Endometrium (tissue), 2 donors: ENCODE measurements around the gene CALM1.

Source experiments
- FAIRE-seq: peaks from 2 replicates; lab custom pipeline; 2012; peaks lifted over from hg19 to GRCh38; lab: Jason Lieb, UNC
- donor health status: control.
- donor health status: control.

Gene CALM1

GRCh38 chr14:90396341-90397339 is at the start of gene CALM1:
CALM1 (plus strand) TSS chr14:90397029; CDS start chr14:90397231, 202 bp downstream.
- no peak for FAIRE-seq

- FAIRE-seq = no peak
Observed at GRCh38 chr14:90348270-90348669, 48.6 kb upstream of the CALM1 start.

- no peak for FAIRE-seq
Observed at GRCh38 chr14:90349739-90350138, 47.1 kb upstream of the CALM1 start.

DNA sequence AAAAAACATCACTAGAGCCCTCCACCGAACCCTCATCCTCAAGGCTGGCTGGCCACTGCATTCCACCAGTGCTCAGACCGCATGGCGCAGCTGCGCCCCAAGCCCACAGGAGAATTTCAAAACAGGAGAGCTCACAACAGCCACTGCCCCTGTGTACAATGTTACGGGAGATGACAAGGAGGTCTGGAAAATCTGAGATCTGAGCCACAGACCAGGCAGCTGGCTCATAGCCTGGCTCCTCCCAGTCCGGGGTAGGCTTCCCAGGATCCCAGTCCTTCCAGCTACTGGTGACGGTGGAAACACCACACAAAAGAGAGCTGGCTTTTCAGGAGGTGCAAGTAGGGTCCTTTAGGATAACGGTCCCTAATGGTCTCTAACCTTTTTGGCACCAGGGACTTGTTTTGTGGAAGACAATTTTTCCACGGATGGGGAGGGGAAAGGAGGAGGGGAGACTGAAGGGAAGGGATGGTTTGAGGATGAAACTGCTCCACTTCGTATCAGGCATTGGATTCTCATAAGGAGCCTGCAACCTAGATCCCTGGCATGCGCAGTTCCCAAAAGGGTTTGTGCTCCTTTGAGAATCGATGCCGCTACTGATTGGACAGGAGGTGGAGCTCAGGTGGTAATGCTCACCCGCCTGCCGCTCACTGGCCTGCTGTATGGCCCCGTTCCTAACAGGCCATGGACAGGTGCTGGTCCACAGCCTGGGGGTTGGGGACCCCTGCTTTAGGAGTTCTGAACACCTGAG is 42.1 kb upstream of the CALM1 start:
- FAIRE-seq = no peak

DNA sequence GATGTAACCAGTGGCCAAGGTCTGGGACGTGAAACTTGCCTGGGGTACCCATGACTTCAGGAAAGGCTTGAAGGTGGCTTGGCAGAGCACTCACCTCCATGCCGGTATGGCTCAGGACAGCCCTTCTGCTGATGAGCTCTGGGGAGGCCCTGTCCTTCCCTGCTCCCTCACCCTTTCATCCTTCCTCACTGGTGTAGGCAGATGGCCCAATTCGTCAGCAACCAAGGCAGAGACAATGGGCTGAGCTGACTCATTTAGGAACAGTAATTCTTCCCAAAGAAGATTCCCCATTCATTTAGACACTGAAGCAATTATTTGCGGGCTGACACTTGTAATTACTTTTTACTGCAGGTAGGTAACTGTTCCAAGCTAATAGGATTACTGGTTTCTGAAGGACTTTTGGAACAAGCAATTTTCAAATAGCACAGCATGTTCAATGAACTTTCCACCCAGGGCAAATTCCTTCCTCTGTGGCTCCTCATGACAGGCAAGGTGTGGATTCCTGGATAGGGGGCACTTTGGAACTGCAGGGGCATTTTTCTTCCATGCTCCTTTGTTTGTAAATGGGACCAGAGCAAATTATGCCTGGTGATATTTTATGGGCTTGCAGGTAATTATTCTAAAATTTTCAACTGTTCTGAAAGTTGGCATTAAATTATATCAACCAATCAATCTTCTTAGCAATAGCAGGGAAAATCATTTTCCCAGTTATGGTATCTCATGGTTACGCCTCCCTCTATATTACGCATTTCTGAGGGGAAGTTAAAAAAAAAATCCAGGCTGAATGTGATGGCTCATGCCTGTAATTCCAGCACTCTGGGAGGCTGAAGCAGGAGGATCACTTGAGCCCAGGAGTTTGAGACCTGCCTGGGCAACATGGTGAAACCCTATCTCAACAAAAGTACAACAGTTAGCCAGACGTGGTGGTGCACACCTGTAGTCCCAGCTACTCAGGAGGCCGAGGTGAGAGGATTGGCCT is 41.0 kb upstream of the CALM1 start:
- FAIRE-seq = no peak

GRCh38 chr14:90356925-90357324 is 39.9 kb upstream of the CALM1 start:
- FAIRE-seq = no peak

DNA sequence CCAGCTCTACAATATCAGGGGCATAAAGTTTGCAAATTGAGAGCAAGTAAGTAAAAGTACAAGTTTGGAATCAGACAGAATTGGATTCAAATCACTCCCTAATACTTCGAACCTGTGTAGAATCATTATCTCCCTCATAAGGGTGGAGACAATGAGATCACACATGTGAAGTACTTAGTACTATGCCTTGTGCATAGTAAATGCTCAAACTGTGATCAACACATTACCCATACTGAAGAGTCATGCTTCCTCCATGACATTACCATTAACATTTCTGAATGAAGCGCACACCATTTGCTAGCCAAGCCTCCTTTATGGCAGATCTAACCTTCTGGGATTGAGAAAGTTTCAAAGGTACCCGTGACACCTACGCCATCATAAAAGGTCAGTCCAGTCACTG is 38.5 kb upstream of the CALM1 start:
- no peak for FAIRE-seq

DNA sequence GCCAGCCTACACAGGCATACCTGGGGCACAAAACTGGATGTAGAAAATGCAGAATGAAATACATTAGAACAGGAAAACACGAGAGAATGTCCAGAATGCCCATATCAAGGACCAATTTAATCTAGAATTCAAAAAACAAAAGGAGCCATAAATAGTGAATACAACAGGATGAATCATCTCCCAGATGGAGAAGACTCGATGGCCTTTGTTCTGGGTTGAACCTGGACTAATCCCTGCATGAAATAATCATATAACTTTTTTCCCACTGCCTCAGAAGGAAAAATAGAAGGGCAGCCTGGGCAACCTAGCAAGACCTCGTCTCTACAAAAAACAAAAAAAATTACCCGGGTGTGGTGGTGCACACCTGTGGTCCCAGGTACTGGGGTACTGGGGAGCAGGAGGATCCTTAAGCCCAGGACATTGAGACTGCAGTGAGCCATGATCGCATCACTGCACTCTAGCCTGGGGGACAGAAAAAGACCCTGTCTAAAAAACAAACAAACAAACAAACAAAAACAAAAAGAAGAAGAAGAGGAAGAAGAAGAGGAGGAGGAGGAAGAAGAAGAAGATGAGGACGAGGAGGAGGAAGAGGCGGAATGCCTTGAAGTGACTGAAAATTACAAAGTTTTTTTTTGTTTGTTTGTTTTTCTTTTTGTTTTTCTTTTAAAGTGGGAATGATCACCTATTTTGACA is 34.8 kb upstream of the CALM1 start:
- FAIRE-seq = no peak

GRCh38 chr14:90362558-90362896 is 34.3 kb upstream of the CALM1 start:
- FAIRE-seq = no peak

GRCh38 chr14:90368946-90369721 is 27.7 kb upstream of the CALM1 start:
- FAIRE-seq = no peak

GRCh38 chr14:90373887-90374286 is 22.9 kb upstream of the CALM1 start:
- no peak for FAIRE-seq

DNA sequence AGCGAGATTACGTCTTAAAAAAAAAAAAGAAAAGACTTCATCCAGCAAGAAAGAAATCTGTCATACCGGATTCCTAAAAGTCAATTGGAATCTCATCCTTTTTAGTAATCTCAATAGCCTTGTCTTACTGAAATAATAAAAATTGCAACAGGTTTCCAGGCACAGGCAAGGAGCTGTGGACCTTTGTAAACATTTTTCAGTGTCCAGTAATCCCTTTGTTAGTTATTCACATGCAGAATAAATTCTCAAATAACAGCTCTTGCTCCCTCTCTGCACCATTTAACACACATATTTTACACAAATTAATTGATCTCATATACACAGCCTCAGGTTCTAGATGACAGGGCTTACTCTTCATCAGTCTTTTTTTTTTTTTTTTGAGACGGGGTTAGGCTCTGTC is 22.0 kb upstream of the CALM1 start:
- no peak for FAIRE-seq

DNA sequence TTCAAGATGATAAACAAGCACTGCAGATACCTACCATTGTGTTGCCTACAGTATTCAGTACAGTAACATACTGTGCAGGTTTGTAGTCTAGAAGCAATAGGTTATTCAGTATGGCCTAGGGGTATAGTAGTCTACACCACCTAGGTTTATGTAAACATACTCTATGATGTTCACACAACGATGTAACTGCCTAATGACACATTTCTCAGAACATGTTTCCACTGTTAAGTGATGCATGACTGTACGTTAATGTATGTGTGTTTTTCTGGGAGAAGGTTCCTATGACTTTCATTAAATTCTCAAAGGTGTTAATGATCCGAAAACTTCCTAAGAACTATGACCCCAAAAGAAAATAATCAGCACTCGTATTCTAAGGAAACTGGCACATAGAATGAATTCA is 20.9 kb upstream of the CALM1 start:
- FAIRE-seq = no peak

DNA sequence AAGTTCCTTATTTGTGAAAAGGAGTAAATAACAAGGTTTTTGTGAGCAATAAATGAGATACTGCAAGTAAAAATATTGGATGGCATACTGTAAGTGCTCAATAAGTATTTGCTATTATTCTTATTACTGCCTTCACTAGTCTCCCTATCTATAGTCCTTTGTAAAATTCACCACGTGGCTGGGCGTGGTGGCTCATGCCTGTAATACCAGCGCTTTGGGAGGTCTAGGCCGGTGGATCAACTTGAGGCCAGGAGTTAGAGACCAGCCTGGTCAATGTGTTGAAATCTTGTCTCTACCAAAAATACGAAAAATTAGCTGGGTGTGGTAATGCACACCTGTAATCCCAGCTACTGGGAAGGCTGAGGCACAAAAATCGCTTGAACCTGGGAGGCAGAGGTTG is 18.6 kb upstream of the CALM1 start:
- no peak for FAIRE-seq

GRCh38 chr14:90379106-90379505 is 17.7 kb upstream of the CALM1 start:
- no peak for FAIRE-seq

DNA sequence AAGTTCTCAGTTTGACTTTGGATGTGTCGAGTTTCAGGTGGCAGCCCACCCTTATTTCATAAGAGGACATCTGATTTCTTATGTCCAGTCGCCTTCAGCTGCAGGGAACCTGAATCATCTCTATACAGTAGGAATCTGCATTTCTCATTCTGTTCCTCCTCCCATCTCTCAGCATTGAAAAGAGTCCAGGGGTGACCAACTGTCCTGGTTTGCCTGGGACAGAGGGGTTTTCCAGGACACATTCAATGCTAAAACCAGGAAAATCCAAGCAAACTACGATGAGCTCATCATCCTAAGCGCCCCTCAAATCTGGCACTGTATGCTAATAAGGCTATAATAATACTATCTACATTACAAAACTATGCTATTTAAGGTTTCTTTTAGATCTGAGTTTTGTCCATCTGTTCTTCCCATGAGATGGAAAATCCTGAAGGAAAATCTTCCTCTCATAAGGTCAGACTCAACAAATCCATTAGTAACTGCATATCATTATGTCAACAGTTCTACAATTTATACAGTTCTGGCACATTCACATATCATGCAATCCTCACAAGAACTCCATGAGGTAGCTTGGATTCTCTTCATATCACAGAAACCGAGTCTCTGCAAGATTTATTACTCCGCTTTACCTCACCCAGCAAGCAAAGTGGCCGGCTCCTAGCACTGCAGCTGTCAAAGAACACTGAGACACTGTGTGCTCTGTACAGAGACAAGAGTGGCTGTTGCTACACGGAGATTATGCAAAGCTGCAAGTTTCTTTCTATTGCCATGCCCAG is 15.6 kb upstream of the CALM1 start:
- FAIRE-seq = no peak

GRCh38 chr14:90381999-90382451 is 14.8 kb upstream of the CALM1 start:
- no peak for FAIRE-seq

- no peak for FAIRE-seq
Observed at GRCh38 chr14:90382491-90383125, 14.2 kb upstream of the CALM1 start.

- FAIRE-seq = peak; percentile 99
Observed at GRCh38 chr14:90383126-90383730, 13.6 kb upstream of the CALM1 start.
